AG09309 (cell line): Measurements from ENCODE around the gene DLG3.

Experiments
- DNase-seq: peaks from one replicate; pipeline ENCODE4 v3.0.0-alpha.2; 2010; ENCODE audit warnings: low read depth
- H3K4me3 ChIP-seq: 2 replicates; pipeline ENCODE4 v1.5.1; 2011; ENCODE audit warnings: mild to moderate bottlenecking, low read depth, low read length, moderate library complexity; ENCODE audit not compliant: control insufficient read depth
- TF ChIP-seq, protein P1 (sequence below): IDR thresholded peaks from 2 replicates; pipeline ENCODE4 v1.5.1; 2011; ENCODE audit warnings: mild to moderate bottlenecking, low read depth, low read length, inconsistent platforms; ENCODE audit not compliant: insufficient read depth, control insufficient read depth; ENCODE audit errors: missing control alignments

The DLG3 gene

DNA sequence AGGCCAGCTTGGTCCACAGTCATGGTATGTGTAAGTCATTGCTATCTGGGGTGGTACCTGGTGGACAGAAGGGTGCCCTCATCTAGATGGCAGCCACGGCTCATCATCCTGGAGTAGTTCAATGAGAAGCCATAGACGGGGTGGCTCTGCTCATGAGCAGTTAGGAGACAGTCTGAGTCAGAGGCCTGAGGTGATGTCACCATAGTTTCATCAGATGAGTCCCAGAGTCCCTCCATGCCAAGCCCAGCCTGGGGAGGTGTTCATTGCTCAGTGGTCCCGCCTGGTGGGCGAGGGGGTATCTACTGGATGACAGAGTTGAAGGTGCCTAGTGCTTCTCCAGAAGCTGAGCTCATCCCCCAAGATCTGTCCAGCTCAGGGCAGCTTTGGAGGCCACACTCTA lies 49.8 kb downstream of the DLG3 start:
- no peak for DNase-seq
- H3K4me3 ChIP-seq = no peak overlapping the region
- TF ChIP-seq, protein P1, sequence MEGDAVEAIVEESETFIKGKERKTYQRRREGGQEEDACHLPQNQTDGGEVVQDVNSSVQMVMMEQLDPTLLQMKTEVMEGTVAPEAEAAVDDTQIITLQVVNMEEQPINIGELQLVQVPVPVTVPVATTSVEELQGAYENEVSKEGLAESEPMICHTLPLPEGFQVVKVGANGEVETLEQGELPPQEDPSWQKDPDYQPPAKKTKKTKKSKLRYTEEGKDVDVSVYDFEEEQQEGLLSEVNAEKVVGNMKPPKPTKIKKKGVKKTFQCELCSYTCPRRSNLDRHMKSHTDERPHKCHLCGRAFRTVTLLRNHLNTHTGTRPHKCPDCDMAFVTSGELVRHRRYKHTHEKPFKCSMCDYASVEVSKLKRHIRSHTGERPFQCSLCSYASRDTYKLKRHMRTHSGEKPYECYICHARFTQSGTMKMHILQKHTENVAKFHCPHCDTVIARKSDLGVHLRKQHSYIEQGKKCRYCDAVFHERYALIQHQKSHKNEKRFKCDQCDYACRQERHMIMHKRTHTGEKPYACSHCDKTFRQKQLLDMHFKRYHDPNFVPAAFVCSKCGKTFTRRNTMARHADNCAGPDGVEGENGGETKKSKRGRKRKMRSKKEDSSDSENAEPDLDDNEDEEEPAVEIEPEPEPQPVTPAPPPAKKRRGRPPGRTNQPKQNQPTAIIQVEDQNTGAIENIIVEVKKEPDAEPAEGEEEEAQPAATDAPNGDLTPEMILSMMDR = no peak

DNA sequence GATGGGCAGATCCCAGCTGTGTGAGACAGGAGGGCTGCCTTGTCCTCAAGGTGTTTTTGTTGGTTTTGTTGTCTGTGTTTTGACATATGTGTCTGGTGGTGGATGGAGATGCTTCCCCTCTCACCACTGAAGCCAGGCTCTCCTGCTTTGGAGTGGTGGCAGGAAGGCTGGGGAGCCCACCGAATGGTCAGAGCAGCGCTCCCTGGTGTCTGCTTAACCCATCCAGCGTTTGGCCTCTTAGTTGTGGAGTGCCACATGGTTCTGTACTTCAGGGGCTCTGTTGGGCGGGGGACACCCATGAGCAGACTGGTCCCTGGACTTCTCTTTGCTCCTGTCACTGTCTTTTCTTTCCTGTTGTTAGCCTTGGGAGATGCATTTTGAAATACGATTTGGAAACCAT lies 51.9 kb downstream of the DLG3 start:
- TF ChIP-seq, protein P1 = no peak
- H3K4me3 ChIP-seq = no peak overlapping the region
- DNase-seq = no peak

DNA sequence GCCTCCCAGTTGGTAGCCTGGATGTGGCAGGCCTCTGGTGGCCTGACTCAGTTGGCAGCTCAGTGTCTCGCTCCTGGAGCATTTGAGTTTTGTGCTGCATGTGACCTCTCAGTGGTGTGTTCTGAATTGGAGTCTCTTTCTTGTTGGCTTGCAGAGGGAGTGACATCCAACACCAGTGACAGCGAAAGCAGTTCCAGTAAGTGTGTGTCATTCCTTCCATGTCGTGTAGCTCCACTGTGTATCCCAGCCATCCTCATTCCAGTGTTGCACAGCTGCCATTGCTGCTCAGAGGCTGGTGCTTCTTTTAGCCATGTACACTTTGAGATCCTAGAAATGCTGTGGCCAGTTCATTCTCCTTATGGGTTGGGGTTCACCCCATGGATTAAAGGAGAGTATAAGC lies 52.4 kb downstream of the DLG3 start:
- H3K4me3 ChIP-seq = no peak overlapping the region
- no peak for DNase-seq
- TF ChIP-seq, protein P1 = no peak

DNA sequence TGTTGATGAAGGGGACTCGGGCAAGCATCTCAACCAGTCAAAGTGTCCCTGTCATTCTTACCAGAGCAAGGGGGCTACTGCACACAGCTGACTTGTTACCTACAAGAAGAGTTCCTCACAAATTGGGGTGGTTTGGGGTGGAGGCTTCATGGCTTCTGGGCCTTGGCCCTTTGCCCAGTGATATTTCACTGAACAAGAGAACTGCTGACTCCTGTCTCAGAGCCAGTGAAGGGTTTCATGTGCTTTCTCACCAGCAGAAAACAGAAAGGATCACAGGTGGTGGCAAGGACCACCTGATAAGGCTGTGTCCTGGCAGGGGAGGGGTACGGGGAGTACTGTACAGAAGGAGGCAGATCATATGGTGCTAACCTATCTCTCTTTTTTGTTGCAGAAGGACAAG lies 53.5 kb downstream of the DLG3 start:
- TF ChIP-seq, protein P1 = no peak
- DNase-seq = no peak
- H3K4me3 ChIP-seq = no peak overlapping the region

DNA sequence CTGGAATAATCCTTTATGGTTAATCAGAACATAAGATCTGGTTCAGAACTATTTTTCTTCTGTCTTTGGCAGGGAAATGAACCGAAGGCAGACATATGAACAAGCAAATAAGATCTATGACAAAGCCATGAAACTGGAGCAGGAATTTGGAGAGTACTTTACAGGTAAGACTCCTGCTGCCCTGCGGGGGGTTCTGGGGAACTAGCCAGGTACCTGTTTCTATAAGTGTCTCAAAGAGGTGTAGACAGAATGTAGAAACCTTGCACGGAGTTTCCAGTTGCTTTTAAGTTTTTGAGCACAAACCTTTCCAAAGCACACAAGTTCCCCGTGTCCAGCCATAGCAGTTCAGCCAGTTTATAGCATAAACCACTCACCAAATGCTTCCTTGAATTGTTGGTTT lies 56.2 kb downstream of the DLG3 start:
- TF ChIP-seq, protein P1 = no peak
- no peak overlapping the region for H3K4me3 ChIP-seq
- DNase-seq = no peak

DNA sequence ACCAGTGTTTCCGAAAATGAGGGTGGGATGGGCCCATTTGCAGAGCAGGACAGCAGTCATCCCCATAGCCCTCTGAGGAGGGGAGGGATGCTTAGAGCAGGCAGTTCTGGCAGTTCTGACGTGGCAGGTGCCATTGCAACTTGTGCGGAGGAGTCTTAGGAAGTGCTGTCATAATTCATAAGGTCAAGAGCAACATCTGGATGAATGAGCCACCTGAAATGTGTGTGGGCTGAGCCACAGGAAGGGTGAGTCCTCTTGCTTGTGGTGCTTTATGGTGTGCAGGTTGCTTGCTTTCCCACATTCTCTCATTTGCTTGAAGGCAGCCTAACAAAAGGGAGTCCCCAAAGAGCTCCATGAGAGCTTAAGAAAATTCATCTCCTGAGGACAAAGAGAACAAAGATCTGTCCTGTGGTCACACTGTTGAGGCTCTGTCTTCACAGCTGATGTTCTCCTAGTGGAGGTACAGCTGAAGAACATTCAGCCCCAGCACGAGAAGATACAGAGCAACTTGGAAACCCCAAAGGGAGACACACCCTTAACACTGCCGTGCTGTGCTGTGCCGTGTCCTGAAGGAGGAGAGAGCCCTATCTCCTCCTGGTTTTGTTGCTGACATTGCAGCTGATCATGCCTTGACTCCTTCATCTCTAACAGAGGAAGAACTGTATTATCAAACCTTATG lies 60.3 kb downstream of the DLG3 start:
- TF ChIP-seq, protein P1 = no peak
- H3K4me3 ChIP-seq = no peak overlapping the region

More for the DNA sequence above, 60.3 kb downstream of the DLG3 start:
- no peak for DNase-seq
